SU-DHL-6 (cell line): Measurements from ENCODE around the gene SMPDL3B.

Source experiments
- H2AFZ ChIP-seq: fragments of 200-600 bp; sonication (generic); 2 replicates; pipeline ENCODE4 v1.6.1; 2014; ENCODE audit warnings: low read depth, mild to moderate bottlenecking, moderate library complexity, mixed read lengths, antibody characterized with exemption, low read length; ENCODE audit not compliant: severe bottlenecking
- H3F3A ChIP-seq: fragments of 200-600 bp; shearing (Covaris generic); 2 replicates; pipeline ENCODE4 v1.6.0; 2016; ENCODE audit warnings: antibody characterized with exemption, mild to moderate bottlenecking; ENCODE audit not compliant: insufficient read depth
- H3K27ac ChIP-seq: fragments of 200-600 bp; sonication (generic); 2 replicates; pipeline ENCODE4 v1.5.1; 2016; ENCODE audit warnings: low read depth, mild to moderate bottlenecking, low read length, moderate library complexity, mixed read lengths
- H3K27me3 ChIP-seq: fragments of 200-600 bp; sonication (generic), shearing (Covaris generic); 2 replicates; pipeline ENCODE4 v1.6.0; 2014; ENCODE audit warnings: mild to moderate bottlenecking, low read length
- H3K36me3 ChIP-seq: fragments of 200-600 bp; sonication (generic); 2 replicates; pipeline ENCODE4 v1.6.1; 2014; ENCODE audit warnings: mild to moderate bottlenecking, low read length, mixed read lengths
- H3K4me2 ChIP-seq: fragments of 300-600, 200-600 bp; shearing (Covaris generic), sonication (generic); 2 replicates; pipeline ENCODE4 v1.6.0; 2014; ENCODE audit warnings: low read length, low read depth, mild to moderate bottlenecking; ENCODE audit not compliant: poor library complexity, severe bottlenecking
- H3K4me3 ChIP-seq: fragments of 200-600 bp; sonication (generic); 2 replicates; pipeline ENCODE4 v1.5.1; 2014; ENCODE audit warnings: antibody characterized with exemption, low read length, mild to moderate bottlenecking, mixed read lengths; ENCODE audit not compliant: insufficient read depth, poor library complexity, severe bottlenecking
- H3K79me2 ChIP-seq: fragments of 200-600 bp; sonication (generic); 2 replicates; pipeline ENCODE4 v1.6.1; 2014; ENCODE audit warnings: mild to moderate bottlenecking, low read length, moderate library complexity; ENCODE audit not compliant: insufficient read depth
- H3K9ac ChIP-seq: fragments of 200-600 bp; sonication (generic); 2 replicates; pipeline ENCODE4 v1.7.0; 2014; ENCODE audit warnings: mild to moderate bottlenecking, low read length
- H3K9me2 ChIP-seq: fragments of 200-600 bp; sonication (generic); replicated peaks from 2 replicates; pipeline ENCODE4 v1.6.1; 2014; ENCODE audit warnings: low read length; ENCODE audit not compliant: insufficient read depth
- H3K9me3 ChIP-seq: fragments of 200-600 bp; sonication (generic); 2 replicates; pipeline ENCODE4 v1.6.1; 2014; ENCODE audit warnings: low read length, mixed read lengths; ENCODE audit not compliant: insufficient read depth
- H4K20me1 ChIP-seq: fragments of 200-600 bp; sonication (generic); 2 replicates; pipeline ENCODE4 v1.6.1; 2014; ENCODE audit warnings: low read depth, mild to moderate bottlenecking, antibody characterized with exemption, low read length, moderate library complexity, mixed read lengths
- CTCF ChIP-seq: fragments of 200-600 bp; sonication (generic); IDR thresholded peaks from one replicate; pipeline ENCODE4 v1.5.1; 2017; ENCODE audit warnings: antibody characterized with exemption, mild to moderate bottlenecking, low read length, moderate library complexity; ENCODE audit not compliant: insufficient read depth, poor library complexity, severe bottlenecking
- EZH2phosphoT487 ChIP-seq: fragments of 200-600 bp; sonication (generic), shearing (Covaris generic); conservative IDR thresholded peaks from 2 replicates; pipeline ENCODE4 v1.6.1; 2018; ENCODE audit warnings: mild to moderate bottlenecking, antibody characterized with exemption, low read length, moderate library complexity, mixed read lengths

The SMPDL3B gene

GRCh38 chr1:27951396-27951795 lies 16.6 kb downstream of the SMPDL3B start:
- Histone ChIP-seq H3F3A (no peaks in the 10 kb centered on the region), H3K79me2 (no peaks in the 10 kb centered on the region), H3K9ac (no peak overlapping the region), H3K27me3 (no peaks in the 10 kb centered on the region), H4K20me1 (no peaks in the 10 kb centered on the region), H3K36me3 (no peaks in the 10 kb centered on the region), H3K4me3 (no peak overlapping the region), H3K9me3 (no peaks in the 10 kb centered on the region), H3K9me2 (no peaks in the 10 kb centered on the region), H3K4me2 (no peak overlapping the region), H3K27ac (no peak overlapping the region), H2AFZ (no peak overlapping the region)
- TF ChIP-seq CTCF (no peak), EZH2phosphoT487 (no peak)

GRCh38 chr1:27952147-27952546 lies 17.3 kb downstream of the SMPDL3B start:
- no peak overlapping the region for H3K4me3 ChIP-seq
- no peak overlapping the region for H2AFZ ChIP-seq
- no peaks in the 10 kb centered on the region for H3K27me3 ChIP-seq
- no peak overlapping the region for H3K27ac ChIP-seq
- H3K9ac ChIP-seq: no peak overlapping the region
- no peaks in the 10 kb centered on the region for H3K9me3 ChIP-seq
- H3K36me3 ChIP-seq: no peaks in the 10 kb centered on the region
- H3K79me2 ChIP-seq: no peaks in the 10 kb centered on the region
- H3K9me2 ChIP-seq: no peaks in the 10 kb centered on the region
- H3K4me2 ChIP-seq: no peak overlapping the region
- no peaks in the 10 kb centered on the region for H3F3A ChIP-seq
- TF ChIP-seq EZH2phosphoT487 (no peak), CTCF (no peak)
- H4K20me1 ChIP-seq: no peaks in the 10 kb centered on the region

GRCh38 chr1:27954186-27954585 lies 19.4 kb downstream of the SMPDL3B start:
- no peaks in the 10 kb centered on the region for H3K36me3 ChIP-seq
- no peaks in the 10 kb centered on the region for H3K9me3 ChIP-seq
- no peak overlapping the region for H3K4me2 ChIP-seq
- no peak overlapping the region for H3K9ac ChIP-seq
- no peaks in the 10 kb centered on the region for H3K27me3 ChIP-seq
- H2AFZ ChIP-seq: no peak overlapping the region
- no peaks in the 10 kb centered on the region for H3K9me2 ChIP-seq
- H4K20me1 ChIP-seq: no peaks in the 10 kb centered on the region
- H3F3A ChIP-seq: no peaks in the 10 kb centered on the region
- no peak overlapping the region for H3K4me3 ChIP-seq
- no peaks in the 10 kb centered on the region for H3K79me2 ChIP-seq
- no peak overlapping the region for H3K27ac ChIP-seq
- TF ChIP-seq EZH2phosphoT487: no peak
- TF ChIP-seq CTCF: no peak
